GM12892 (cell line): Measurements from ENCODE around the gene MFSD1.

Source experiments
- POLR2A ChIP-seq: IDR thresholded peaks from 2 replicates; pipeline ENCODE4 v1.6.1; 2011; ENCODE audit warnings: low read depth, low read length, control low read depth
- POLR2AphosphoS5 ChIP-seq: IDR thresholded peaks from 2 replicates; pipeline ENCODE4 v1.6.1; 2011; ENCODE audit warnings: low read depth, low read length, control low read depth

- no peak for TF ChIP-seq POLR2AphosphoS5
- TF ChIP-seq POLR2A = no peak
Measured at GRCh38 chr3:158769952-158770740, 31.7 kb upstream of the MFSD1 start.
